HEK293 (cell line): Measurements from ENCODE around the gene WDR45B.

Experiments
- CTCF ChIA-PET: fragments of 350-600 bp; formaldehyde crosslinking; extraction: SDS; loops from one replicate; lab custom pipeline; 2021; ENCODE audit warnings: antibody characterized with exemption; lab: Yijun Ruan, JAX
- POLR2A ChIA-PET: fragments of 300-600 bp; formaldehyde crosslinking; extraction: SDS; loops from one replicate; lab custom pipeline; 2020; ENCODE audit warnings: antibody characterized with exemption, inconsistent platforms; lab: Yijun Ruan, JAX
- H3K27ac ChIP-seq: fragments of 200-500 bp; sonication (Bioruptor generic); 2 replicates; pipeline ENCODE4 v1.5.1; 2014; ENCODE audit warnings: low read depth, low read length, control low read depth, inconsistent platforms; ENCODE audit errors: extremely low read depth
- H3K36me3 ChIP-seq, 2 experiments: fragments of 200-500 bp in 1 of 2; sonication (Bioruptor generic) in 1 of 2; 1 replicate in 1 of 2; 2 replicates in 1 of 2; pipeline ENCODE4 v1.5.1; 2014 to 2017; ENCODE audit warnings: inconsistent platforms in 2 of 2, low read length in 2 of 2; ENCODE audit not compliant: control insufficient read depth in 2 of 2, insufficient read depth in 1 of 2
- H3K4me1 ChIP-seq: fragments of 200-500 bp; sonication (Bioruptor generic); 2 replicates; pipeline ENCODE4 v1.5.1; 2014; ENCODE audit warnings: mild to moderate bottlenecking, low read length, inconsistent platforms; ENCODE audit not compliant: control insufficient read depth, insufficient read depth
- H3K4me3 ChIP-seq: 2 replicates; pipeline ENCODE4 v1.5.1; 2011; ENCODE audit warnings: low read depth, mild to moderate bottlenecking, control low read depth, low read length, moderate library complexity
- H3K9me3 ChIP-seq: fragments of 200-500 bp; sonication (Bioruptor generic); 2 replicates; pipeline ENCODE4 v1.5.1; 2014; ENCODE audit warnings: low read depth, low read length, inconsistent platforms; ENCODE audit not compliant: control insufficient read depth, insufficient read depth
- BCL11A ChIP-seq: fragments of 450-650 bp; formaldehyde crosslinking; IDR thresholded peaks from 2 replicates; pipeline ENCODE4 v1.5.1; 2016; ENCODE audit warnings: low read depth, missing biosample characterization, missing genetic modification characterization
- CTCF ChIP-seq: fragments of 450-650 bp; formaldehyde crosslinking; IDR thresholded peaks from 2 replicates; pipeline ENCODE4 v1.5.1; 2016; ENCODE audit warnings: missing biosample characterization, missing genetic modification characterization
- KLF10 ChIP-seq: fragments of 450-650 bp; IDR thresholded peaks from 2 replicates; pipeline ENCODE4 v1.5.1; 2018; ENCODE audit warnings: missing biosample characterization, mild to moderate bottlenecking, missing genetic modification characterization
- KLF9 ChIP-seq: fragments of 450-650 bp; formaldehyde crosslinking; IDR thresholded peaks from 2 replicates; pipeline ENCODE4 v1.5.1; 2016; ENCODE audit warnings: missing biosample characterization, missing genetic modification characterization, low read depth
- MZF1 ChIP-seq: fragments of 450-650 bp; formaldehyde crosslinking; IDR thresholded peaks from 2 replicates; pipeline ENCODE4 v1.5.1; 2017; ENCODE audit warnings: missing biosample characterization, missing genetic modification characterization, borderline replicate concordance
- ZBTB48 ChIP-seq: fragments of 450-650 bp; formaldehyde crosslinking; IDR thresholded peaks from 2 replicates; pipeline ENCODE4 v1.5.1; 2016; ENCODE audit warnings: missing biosample characterization, missing genetic modification characterization
- ZBTB49 ChIP-seq: fragments of 450-650 bp; formaldehyde crosslinking; IDR thresholded peaks from 2 replicates; pipeline ENCODE4 v1.5.1; 2016; ENCODE audit warnings: missing biosample characterization, missing genetic modification characterization, low read depth
- ZEB2 ChIP-seq: fragments of 450-650 bp; formaldehyde crosslinking; IDR thresholded peaks from 2 replicates; pipeline ENCODE4 v1.5.1; 2016; ENCODE audit warnings: missing biosample characterization, missing genetic modification characterization
- ZNF121 ChIP-seq: fragments of 450-650 bp; formaldehyde crosslinking; IDR thresholded peaks from 2 replicates; pipeline ENCODE4 v1.5.1; 2016; ENCODE audit warnings: missing biosample characterization, missing genetic modification characterization
- ZNF132 ChIP-seq: fragments of 450-650 bp; formaldehyde crosslinking; IDR thresholded peaks from 2 replicates; pipeline ENCODE4 v1.5.1; 2017; ENCODE audit warnings: missing biosample characterization, missing genetic modification characterization, borderline replicate concordance
- ZNF140 ChIP-seq: fragments of 450-650 bp; formaldehyde crosslinking; IDR thresholded peaks from 2 replicates; pipeline ENCODE4 v1.5.1; 2016; ENCODE audit warnings: missing biosample characterization, missing genetic modification characterization
- ZNF148 ChIP-seq: fragments of 450-650 bp; formaldehyde crosslinking; IDR thresholded peaks from 2 replicates; pipeline ENCODE4 v1.5.0; 2017; ENCODE audit warnings: missing biosample characterization, missing genetic modification characterization, borderline replicate concordance
- ZNF169 ChIP-seq: fragments of 450-650 bp; formaldehyde crosslinking; IDR thresholded peaks from 2 replicates; pipeline ENCODE4 v1.5.1; 2016; ENCODE audit warnings: missing biosample characterization, missing genetic modification characterization
- ZNF211 ChIP-seq: fragments of 450-650 bp; formaldehyde crosslinking; IDR thresholded peaks from 2 replicates; pipeline ENCODE4 v1.5.1; 2016; ENCODE audit warnings: low read depth, missing biosample characterization, missing genetic modification characterization
- ZNF214 ChIP-seq: fragments of 450-650 bp; formaldehyde crosslinking; IDR thresholded peaks from 2 replicates; pipeline ENCODE4 v1.5.1; 2017; ENCODE audit warnings: missing biosample characterization, mild to moderate bottlenecking, missing genetic modification characterization, borderline replicate concordance
- ZNF223 ChIP-seq: fragments of 450-650 bp; formaldehyde crosslinking; IDR thresholded peaks from 2 replicates; pipeline ENCODE4 v1.5.1; 2016; ENCODE audit warnings: missing biosample characterization, missing genetic modification characterization
- ZNF324 ChIP-seq: fragments of 450-650 bp; formaldehyde crosslinking; IDR thresholded peaks from 2 replicates; pipeline ENCODE4 v1.5.1; 2016; ENCODE audit warnings: missing biosample characterization, missing genetic modification characterization
- ZNF350 ChIP-seq: fragments of 450-650 bp; formaldehyde crosslinking; IDR thresholded peaks from 2 replicates; pipeline ENCODE4 v1.5.0; 2017; ENCODE audit warnings: missing biosample characterization, mild to moderate bottlenecking, missing genetic modification characterization
- ZNF513 ChIP-seq: fragments of 450-650 bp; IDR thresholded peaks from 2 replicates; pipeline ENCODE4 v1.5.1; 2018; ENCODE audit warnings: missing biosample characterization, missing genetic modification characterization
- ZNF560 ChIP-seq: fragments of 450-650 bp; formaldehyde crosslinking; IDR thresholded peaks from 2 replicates; pipeline ENCODE4 v1.5.1; 2017; ENCODE audit warnings: missing biosample characterization, missing genetic modification characterization, borderline replicate concordance
- ZNF624 ChIP-seq: fragments of 450-650 bp; formaldehyde crosslinking; IDR thresholded peaks from 2 replicates; pipeline ENCODE4 v1.5.1; 2017; ENCODE audit warnings: missing biosample characterization, missing genetic modification characterization
- TF ChIP-seq, protein P1 (sequence below): fragments of 450-650 bp; formaldehyde crosslinking; IDR thresholded peaks from 2 replicates; pipeline ENCODE4 v1.5.1; 2016; ENCODE audit warnings: missing biosample characterization, missing genetic modification characterization, low read depth

Gene WDR45B

DNA sequence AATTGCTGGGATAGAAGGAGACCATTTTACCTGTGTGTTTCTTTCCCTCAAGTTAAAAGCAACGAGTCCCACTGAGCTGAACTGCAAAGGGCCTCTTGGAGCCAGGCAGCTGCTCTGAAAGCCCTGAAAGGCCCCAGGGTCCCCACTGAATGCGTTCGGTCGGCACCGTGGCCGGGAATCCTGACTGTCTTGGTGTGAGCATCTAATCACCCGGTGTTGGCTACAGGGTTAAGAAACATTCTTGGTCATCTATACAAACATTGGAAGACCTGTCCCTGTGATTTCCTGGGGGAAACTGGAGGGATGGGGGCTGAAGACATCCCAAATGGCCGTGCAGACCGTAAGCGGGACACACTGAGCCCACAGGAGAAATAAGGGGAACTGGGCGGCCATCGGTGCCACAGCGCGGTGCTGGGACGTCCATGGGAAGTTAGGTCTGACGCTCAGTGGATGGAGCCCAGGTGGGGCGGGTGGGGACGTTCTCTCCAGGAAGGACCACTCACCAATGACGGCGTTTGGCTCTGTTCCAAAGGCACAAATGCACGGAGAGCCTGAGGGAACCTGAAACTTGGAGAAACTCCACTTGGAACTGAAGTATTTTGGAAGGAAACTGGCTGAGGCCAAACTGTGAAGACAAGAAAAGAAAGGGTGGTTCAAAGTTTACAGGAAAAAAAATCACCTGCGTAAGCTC is 32.1 kb downstream of the WDR45B start (continued):
- TF ChIP-seq ZNF148 (no peak), BCL11A (tag by site-specific recombination) (no peak), ZNF513 (no peak), ZNF214 (tag by site-specific recombination) (no peak), ZNF560 (no peak), ZNF140 (no peak)

DNA sequence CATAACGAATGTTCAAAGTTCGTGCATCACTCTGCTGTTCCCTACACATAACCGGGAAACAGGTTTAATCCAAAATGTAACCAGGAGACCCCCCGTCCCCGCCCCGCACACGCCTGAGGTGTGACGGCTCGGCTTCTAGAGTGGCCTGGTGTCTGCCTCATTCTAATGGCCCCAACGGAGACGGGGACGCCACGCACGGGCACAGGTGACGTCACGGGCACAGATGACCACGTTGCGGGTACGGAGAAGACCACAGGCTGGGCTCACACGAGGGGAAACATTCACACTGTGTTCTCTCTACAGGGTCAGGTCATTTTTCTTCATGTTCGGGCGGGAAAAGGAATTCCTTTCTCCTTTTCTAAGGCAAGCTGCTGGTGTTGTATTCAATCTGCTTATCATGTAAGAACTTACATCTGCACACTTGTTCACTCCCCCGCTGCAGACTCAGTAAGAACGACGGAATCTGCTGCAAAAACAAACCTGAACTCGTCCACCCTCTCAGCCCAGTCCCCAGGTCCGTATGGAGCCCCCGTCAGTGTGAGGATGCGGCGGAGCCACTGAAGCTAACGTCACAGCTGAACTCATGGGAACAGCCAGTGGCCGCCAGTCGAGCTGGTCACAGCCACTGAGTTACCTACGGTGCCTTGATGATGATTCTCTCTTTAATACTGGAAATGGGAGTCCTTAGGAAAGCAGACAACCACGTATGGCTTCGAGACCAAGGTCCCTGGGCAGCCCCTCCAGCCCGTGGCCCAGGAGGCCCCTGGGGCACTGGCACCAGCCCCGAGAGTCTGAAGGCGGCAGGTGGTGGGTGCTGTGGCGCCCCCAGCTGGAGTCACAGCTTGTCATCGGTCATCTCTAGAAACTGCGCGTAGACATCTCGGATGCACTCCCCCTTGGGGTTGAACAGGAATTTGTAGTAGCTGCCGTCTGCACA is 32.9 kb downstream of the WDR45B start:
- no peak overlapping the region for H3K4me3 ChIP-seq
- H3K27ac ChIP-seq: no peak overlapping the region
- ChIA-PET CTCF (interaction anchor here (0.6 to 2.2 kb wide), 2 partner anchors 17 to 40 kb away, joined by 4 to 8 read pairs; no protein-coding TSS in a partner anchor), POLR2A (no interaction called here)
- no peaks in the 10 kb centered on the region for H3K9me3 ChIP-seq
- peaks cover 39 to 87% of the 10 kb centered on the region in 2 experiments for H3K36me3 ChIP-seq
- TF ChIP-seq, protein P1, sequence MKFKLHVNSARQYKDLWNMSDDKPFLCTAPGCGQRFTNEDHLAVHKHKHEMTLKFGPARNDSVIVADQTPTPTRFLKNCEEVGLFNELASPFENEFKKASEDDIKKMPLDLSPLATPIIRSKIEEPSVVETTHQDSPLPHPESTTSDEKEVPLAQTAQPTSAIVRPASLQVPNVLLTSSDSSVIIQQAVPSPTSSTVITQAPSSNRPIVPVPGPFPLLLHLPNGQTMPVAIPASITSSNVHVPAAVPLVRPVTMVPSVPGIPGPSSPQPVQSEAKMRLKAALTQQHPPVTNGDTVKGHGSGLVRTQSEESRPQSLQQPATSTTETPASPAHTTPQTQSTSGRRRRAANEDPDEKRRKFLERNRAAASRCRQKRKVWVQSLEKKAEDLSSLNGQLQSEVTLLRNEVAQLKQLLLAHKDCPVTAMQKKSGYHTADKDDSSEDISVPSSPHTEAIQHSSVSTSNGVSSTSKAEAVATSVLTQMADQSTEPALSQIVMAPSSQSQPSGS: no peak
- TF ChIP-seq CTCF (tag by site-specific recombination): peak; percentile 29; the same call in 1 of the 2 replicates
- H3K4me1 ChIP-seq: no peaks in the 10 kb centered on the region

DNA sequence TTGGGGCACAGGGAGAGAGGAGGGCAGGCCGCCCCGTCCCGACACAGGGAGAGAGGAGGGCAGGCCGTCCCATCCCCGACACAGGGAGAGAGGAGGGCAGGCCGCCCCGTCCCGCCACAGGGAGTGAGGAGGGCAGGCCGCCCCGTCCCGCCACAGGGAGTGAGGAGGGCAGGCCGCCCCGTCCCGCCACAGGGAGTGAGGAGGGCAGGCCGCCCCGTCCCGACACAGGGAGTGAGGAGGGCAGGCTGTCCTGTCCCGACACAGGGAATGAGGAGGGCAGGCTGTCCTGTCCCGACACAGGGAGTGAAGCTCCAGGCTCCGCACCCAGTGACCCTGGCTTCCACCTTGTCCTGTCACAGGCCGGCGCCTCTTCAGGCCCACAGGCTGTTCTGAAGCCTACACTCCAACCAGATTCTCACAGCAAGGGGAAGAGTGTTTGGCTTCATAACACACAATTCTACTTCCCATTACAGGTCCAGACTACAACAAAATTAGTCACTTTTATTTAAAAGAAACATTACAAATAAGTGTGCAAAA is 34.1 kb downstream of the WDR45B start:
- Histone ChIP-seq H3K4me3 (no peak overlapping the region), H3K27ac (no peak overlapping the region), H3K36me3 (peaks cover 37 to 85% of the 10 kb centered on the region in 2 experiments), H3K4me1 (no peaks in the 10 kb centered on the region), H3K9me3 (no peaks in the 10 kb centered on the region)
- CTCF ChIA-PET: no interaction called here
- POLR2A ChIA-PET: interaction anchor here (0.7 kb wide), 1 partner anchor 136 kb away, joined by 4 read pairs; no protein-coding TSS in a partner anchor
- no peak for TF ChIP-seq MZF1 (tag by site-specific recombination)
- no peak for TF ChIP-seq ZBTB48
- no peak for TF ChIP-seq KLF9 (tag by site-specific recombination)
- TF ChIP-seq ZNF350 (tag by site-specific recombination): no peak
- no peak for TF ChIP-seq ZBTB49 (tag by site-specific recombination)
- TF ChIP-seq ZNF132 (tag by site-specific recombination): no peak
- TF ChIP-seq ZNF211 (tag by site-specific recombination): no peak
- no peak for TF ChIP-seq ZNF169 (tag by site-specific recombination)
- no peak for TF ChIP-seq ZNF121
- TF ChIP-seq ZNF324: no peak
- no peak for TF ChIP-seq ZEB2 (tag by site-specific recombination)
- no peak for TF ChIP-seq ZNF624 (tag by site-specific recombination)
- TF ChIP-seq KLF10 (tag by site-specific recombination): no peak
- TF ChIP-seq ZNF223 (tag by site-specific recombination): no peak
